GM12878 (cell line): ENCODE results near the gene CBR4. TPM values are rescaled to one million over a fixed set of nuclear protein-coding genes. Genes with fewer than 3 reads are reported as not detected.

Experiments
- CBFB ChIP-seq: IDR thresholded peaks from 2 replicates; pipeline ENCODE4 v1.6.1; 2016; ENCODE audit warnings: antibody characterized with exemption, low read depth
- CUX1 ChIP-seq: IDR thresholded peaks from 2 replicates; pipeline ENCODE4 v1.6.1; 2012; ENCODE audit warnings: improper control_type of control experiment, low read depth, low read length; ENCODE audit not compliant: insufficient replicate concordance
- ELK1 ChIP-seq: IDR thresholded peaks from 2 replicates; pipeline ENCODE4 v1.6.1; 2012; ENCODE audit warnings: low read depth, low read length, improper control_type of control experiment
- ETV6 ChIP-seq, 2 experiments: fragments of 450-650 bp in 1 of 2; IDR thresholded peaks in 1 of 2; conservative IDR thresholded peaks in 1 of 2; 2 replicates each; pipeline ENCODE4 v1.6.1; 2014; ENCODE audit warnings: antibody characterized with exemption in 1 of 2, borderline replicate concordance in 1 of 2, low read depth in 1 of 2, mild to moderate bottlenecking in 1 of 2, moderate library complexity in 1 of 2
- RB1 ChIP-seq: fragments of 450-650 bp; formaldehyde crosslinking; IDR thresholded peaks from 2 replicates; pipeline ENCODE4 v1.6.1; 2017; ENCODE audit warnings: mild to moderate bottlenecking, borderline replicate concordance
- ZBTB11 ChIP-seq: fragments of 450-650 bp; formaldehyde crosslinking; IDR thresholded peaks from 2 replicates; pipeline ENCODE4 v1.5.0; 2022; ENCODE audit warnings: mild to moderate bottlenecking, missing genetic modification characterization
- ZNF24 ChIP-seq: fragments of 450-650 bp; IDR thresholded peaks from 2 replicates; pipeline ENCODE4 v1.6.1; 2017; ENCODE audit warnings: antibody characterized with exemption, mild to moderate bottlenecking
- polyA plus RNA-seq, 11 experiments: library from polyadenylated mRNA; depleted of rRNA in 4 of 11; unstranded in 6 of 11; stranded (reverse) in 5 of 11; fragments of >200 nt; fragmentation: Nextera tagmentation in 4 of 11; fragmentation: Illumina TruSeq in 1 of 11; extraction: Ambion mirVana in 4 of 11; extraction: Trizol in 1 of 11; gene quantifications; 1 replicate in 1 of 11; 2 replicates in 10 of 11; pipeline versions ENCODE4 v1.2.1 to v1.2.3, GENCODE V29; 2011 to 2016; ENCODE audit warnings: inconsistent platforms in 2 of 11, missing spikeins in 2 of 11, low read depth in 1 of 11
- total RNA-seq, 4 experiments: library from RNA; depleted of rRNA in 3 of 4; stranded (reverse); fragments of >200 nt in 3 of 4; fragmentation: Illumina TruSeq in 1 of 4; extraction: Trizol in 1 of 4; gene quantifications; 2 replicates each; pipeline versions ENCODE4 v1.2.1 to v1.2.3, GENCODE V29; 2013 to 2021

The CBR4 gene
- total and polyA plus RNA-seq, 10 of the 15 experiments (the other 5 are each of a cell fraction or from before 2014, with no cell fraction given): 17.3 to 38.8 (median 24.8) TPM

- TF ChIP-seq RB1 (no peak), ZNF24 (no peak), CBFB (no peak), CUX1 (no peak), ETV6 (conservative IDR thresholded peaks at IDR 0.05 in 1 of 2, IDR thresholded peaks at IDR 0.05 in 1 of 2; ENCODE audit: borderline replicate concordance in 1 of 2, low read depth in 1 of 2) (no peak), ELK1 (no peak), ZBTB11 (no peak)
These were observed 28.6 kb downstream of the CBR4 start (continued) for GRCh38 chr4:168981460-168981859.
